Activated CD8-positive, alpha-beta memory T cell treated with anti-CD3 and anti-CD28 coated beads for 48 hours (primary cell): Measurements from ENCODE around the gene WNT6.

Experiments
- DNase-seq, 3 experiments: peaks; one replicate each; pipeline ENCODE4 v3.0.0-alpha.2; 2020; ENCODE audit warnings: low read depth in 2 of 3, low spot score in 2 of 3

Gene WNT6

DNA sequence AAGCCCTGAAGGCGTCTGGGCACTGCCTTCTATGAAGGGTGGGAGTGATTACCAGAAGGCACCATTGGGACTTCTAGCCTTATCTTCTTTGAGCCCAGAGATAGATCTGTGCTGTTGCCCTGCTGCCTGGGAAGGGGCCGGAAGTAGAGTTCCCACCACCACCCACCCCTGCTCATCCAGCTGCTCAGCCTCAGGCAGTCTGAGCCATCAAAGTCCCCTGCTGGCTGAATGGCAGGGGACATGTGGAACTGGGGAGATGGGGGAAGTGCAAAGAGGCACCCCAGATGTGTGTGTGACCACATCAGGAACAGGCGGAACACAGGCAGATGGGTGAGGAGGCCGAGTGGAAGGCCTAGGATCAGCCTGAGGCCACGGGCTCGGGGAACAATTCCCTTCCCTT lies 17.7 kb downstream of the WNT6 start:
- DNase-seq: no peak

DNA sequence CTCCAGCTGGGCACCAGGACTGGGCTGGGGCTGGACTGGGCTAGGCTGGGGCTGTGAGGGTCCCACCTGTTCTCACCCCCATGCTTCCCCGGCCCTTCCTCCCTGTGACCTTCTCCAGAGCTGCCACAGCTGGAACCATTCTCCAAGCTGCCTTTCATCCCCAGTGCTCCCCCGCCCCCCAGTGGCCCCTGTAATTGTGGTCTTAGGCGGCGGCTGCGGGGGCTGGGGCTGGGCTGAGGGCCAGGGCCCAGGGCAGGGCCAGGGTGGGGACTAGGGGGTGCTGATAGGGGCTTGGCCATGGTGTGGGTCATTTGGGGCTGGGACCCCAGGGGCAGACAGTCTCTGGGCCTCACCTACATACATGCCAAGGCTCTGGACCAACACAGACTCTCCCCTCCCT lies 18.3 kb downstream of the WNT6 start:
- DNase-seq: no peak

DNA sequence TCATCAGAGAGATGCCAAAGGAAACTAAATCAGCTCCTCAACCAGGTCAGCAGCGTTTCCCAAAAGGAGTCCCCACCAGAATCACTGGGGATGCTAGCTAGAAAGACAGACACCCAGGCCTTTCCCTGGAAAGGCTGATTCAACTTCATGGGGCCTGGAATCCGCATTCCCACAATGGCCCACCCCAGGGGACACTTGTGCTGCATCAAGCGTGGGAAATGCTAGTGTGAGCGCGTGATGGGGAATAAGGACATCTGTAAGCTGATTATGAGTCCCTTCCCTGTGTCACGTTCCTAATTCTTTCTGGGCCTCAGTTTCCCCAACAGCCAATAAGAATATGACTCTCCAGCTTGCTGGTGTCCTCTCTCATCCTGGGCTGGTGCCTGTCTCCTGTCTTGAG lies 18.9 kb downstream of the WNT6 start:
- no peak for DNase-seq

DNA sequence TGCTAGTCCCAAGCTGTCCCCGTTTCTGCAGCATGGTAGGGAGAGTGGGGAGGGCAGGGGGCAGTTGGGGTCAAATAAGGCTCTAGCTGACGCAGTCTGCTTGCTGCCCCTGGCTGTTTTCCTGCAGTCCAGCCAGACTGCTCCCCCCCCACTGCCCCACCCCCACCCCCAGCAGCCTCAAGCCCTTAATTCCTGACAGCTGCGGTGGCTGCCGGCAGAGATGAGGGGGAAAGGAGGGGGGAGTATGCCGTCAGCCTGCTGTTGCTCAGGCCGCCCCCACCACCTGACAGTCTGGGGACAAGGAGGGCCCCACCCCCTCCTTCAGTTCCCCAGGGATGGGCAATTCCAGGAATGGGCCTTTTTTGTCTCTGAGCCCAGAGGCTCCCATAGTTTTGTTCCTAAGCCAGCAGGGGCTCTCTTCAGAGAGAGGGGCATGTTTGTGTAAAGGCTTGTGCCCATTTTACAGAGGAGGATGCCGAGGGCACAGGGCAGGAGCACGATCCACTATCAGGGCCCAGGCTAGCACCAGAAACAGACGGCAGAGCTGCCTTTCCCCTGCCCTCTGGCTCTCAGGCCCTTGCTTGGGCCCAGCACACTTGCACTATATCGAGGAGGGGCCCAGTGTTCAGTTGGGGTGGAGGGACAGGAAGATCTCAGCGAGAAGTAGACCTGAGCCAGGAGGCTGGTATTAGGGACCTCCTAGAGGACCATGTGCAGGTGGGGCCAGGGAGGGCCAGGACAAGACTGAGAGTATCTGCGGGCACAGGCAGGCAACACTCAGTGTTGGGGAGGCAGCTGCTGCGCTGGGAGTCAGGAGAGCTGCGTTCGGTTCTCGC lies 19.5 kb downstream of the WNT6 start:
- no peak for DNase-seq

DNA sequence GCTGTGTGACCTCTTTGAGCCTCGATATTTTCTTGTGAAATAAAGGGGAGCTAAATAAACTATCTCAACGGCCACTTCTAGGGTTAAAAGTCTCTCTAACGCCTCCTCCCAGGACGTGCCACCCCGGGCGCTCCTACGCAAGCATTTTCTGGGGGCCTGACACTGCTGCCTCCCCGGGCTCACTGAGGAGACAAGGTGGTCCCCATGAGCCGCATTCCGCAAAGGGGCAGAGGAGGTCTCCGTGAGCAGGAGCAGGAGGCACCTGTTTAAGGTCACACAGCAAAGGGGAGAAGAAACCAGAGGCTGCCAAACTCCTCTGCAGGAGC lies 20.1 kb downstream of the WNT6 start:
- DNase-seq: no peak

DNA sequence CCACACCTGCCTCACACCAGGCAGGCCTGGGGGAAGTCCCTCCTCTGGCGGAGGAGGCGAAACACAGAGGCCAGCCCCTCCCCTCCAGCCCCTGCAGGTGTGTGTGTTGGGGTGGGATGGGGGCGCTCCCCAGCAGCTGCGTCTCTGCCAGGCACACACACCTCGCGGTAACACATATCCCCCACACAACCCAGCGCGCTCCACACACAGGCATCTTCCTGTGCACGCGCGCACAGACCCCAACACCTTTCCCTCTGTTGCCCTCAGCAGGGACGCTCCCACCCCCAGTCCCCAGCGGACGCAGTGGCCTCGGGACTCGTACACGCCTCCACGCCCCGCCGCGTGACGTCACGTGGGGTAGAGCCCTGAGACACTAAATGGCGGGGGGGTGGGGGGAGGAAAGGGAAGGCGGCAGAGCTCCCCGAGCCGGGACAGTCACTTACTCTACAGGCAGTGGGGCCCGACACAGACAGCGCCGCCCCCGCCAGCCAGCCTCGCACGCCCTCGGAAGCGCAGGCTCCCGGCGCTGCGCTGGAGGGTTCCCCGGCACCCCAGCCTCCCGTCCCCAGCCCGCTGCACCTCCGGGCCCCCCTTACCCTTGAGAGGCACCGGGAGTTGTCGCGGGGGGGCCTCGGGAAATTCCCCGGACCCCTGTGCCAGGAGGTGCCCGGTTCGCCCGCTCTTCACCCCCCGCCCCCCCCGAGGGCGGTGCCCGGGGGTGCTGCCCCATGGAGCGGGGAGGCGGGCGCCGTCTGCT lies 20.7 kb downstream of the WNT6 start, which contains the start of gene WNT10A:
Gene WNT10A (plus strand): TSS at position 751 of the 757 bp plus-strand sequence. CDS start 144 bp downstream, outside the sequence.
- no peak for DNase-seq

DNA sequence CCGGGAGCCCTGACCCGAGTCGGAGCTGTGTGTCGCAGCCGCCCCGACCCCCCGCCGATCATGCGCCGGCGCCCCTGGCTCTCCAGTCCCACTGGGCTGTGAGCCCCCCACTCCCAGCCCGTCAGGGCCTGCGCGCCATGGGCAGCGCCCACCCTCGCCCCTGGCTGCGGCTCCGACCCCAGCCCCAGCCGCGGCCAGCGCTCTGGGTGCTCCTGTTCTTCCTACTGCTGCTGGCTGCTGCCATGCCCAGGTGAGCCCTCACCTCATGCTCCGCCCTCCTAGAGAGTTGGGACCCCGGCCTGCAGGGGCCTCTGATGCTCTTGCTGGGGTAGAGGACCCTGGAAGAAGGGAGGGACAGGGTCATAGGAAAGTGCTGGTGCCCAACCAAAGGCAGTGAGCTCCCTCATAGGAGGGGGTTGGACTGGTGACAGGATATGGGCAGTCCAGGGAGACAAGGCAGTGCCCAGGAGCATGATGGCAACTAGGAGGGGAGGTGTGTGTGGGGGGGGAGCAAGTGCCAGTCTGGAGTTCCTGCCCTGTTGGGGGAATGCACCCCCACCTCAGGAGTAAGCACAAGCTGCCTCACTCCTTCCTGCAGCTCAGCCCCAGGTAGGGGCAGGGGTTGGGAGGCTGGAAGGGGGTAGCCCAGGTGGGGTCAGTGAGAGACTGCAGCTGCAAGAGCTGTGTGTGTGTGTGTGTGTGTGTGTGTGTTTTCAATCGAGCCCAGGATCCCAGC lies 21.4 kb downstream of the WNT6 start:
- DNase-seq: no peak

DNA sequence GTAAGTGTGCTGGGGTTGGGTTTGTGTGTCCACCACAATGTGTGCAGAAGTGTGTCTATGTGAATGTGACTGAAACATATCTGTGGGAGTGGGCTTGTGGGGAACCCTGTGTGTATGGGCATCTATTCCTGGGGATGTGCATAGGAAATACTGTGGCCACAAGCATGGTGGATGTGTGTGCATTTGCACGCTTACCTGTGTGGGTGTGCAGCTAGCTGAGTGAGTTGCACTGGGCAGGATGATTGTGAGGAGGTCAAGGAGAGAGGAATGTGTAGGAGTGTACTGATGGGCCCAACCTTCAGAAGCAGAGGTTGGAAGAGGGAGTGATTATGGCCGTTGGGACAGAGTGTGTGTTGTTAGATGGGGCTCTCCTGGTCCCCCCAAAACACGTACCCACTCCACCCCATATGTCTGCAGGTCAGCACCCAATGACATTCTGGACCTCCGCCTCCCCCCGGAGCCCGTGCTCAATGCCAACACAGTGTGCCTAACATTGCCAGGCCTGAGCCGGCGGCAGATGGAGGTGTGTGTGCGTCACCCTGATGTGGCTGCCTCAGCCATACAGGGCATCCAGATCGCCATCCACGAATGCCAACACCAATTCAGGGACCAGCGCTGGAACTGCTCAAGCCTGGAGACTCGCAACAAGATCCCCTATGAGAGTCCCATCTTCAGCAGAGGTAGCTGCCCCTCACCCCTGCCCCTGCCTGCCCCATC lies 22.3 kb downstream of the WNT6 start:
- no peak for DNase-seq

DNA sequence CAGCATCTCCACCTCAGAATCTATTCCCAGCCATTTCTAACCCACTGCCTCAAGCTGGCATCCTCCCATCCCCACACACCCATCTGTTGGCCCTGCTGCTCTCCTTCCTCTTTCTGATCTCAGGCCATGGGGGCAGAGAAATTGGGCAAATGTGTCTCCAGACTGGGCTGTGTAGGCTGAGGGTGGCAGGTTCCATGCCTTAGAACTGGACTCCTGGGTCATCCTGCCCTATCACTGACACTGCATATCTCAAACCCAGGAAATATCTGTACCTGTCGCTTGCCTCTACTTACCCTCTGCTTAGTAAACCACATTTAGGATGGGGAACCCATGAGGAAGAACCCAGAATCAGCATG lies 22.8 kb downstream of the WNT6 start:
- no peak for DNase-seq

DNA sequence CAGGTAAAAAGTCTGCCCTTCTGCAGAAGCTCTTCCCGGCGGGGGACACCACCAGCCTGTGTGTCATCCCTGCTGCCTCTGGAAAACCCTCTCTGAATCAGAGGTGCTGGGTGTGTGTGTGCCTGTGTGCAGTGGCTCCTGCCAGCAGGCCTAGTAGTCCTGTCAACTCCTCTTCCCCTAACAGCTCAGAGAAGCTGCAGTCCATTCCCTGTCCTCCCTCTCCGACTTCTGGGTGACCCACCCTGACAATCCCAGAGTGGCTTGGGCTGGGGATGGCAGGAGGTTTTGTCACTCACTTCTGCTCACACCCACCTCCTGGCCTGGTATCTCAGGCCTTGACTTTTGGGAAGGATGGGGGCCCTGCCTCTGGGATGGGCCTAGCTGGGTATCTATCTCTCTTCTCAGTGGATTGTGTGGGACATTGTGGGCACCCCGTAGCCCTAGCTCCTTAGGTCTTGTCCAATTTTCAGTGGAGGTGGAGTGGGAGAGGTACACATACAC lies 23.3 kb downstream of the WNT6 start:
- no peak for DNase-seq

DNA sequence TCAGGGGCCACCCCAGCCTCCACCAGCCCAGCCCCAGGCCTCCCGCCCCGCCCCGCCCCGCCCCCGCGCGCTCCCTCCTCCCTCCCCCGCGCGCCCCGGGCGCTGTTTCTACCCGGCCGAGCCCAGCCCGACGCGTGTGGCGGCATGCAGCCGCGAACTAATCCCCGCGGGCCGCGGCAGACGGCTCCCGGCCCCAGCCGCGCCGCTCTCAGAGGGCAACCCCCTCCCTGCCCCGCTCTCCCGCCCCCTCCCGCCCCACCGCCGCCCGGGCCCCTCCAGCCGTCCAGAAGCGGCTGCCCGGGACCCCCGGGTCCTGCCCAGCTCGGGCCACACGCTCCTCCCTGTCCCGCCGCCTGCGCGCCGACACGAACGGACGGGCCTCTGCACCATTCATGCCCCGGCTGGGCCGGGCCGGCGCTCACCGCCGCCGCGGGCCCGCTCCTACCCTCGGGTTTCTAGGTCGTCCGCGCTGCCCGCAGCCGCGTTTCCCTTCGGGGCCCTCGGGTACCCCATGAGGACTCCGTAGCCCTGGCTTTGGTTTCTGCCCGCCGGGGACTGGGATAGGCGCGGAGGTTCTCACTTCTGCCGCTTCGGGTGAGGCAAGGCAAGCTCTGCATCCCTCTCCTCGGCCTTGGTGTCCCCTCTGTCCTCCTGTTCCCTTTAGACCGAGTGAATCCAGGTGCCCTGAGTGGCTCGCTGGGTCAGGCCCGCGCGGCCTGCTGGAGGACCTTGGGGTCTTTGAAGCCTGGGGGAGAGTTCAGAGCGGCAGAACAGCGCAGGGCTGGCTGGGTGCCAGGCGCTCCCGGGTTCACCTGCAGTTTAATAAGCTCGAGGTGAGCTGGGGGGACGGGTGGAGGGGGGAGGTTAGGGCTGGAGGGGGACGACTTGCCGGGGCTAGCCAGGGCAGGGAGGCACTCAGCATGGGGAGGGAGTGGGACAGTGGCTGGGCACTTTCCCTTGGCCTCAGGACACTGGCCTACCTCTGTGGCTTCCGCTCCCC lies 24.2 kb downstream of the WNT6 start:
- no peak for DNase-seq

DNA sequence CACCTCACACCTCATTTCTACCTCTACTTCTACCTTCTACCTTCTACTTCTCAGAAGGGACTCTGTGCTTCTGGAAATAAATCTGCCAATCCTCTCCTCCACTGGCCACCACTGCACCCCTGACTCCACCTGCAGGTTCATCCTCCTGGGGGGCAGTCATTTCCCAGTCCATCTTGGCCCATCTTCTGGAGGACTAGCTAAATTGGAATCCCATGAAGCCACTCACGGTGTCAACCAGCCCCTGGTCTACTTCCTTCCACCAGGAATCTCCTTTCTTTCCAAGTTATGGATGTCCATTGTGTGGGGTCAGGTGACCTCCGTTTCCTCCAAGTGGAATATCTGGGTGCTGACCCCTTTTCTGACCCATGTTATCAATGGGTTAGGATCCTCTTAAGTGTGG lies 24.9 kb downstream of the WNT6 start:
- DNase-seq: no peak

DNA sequence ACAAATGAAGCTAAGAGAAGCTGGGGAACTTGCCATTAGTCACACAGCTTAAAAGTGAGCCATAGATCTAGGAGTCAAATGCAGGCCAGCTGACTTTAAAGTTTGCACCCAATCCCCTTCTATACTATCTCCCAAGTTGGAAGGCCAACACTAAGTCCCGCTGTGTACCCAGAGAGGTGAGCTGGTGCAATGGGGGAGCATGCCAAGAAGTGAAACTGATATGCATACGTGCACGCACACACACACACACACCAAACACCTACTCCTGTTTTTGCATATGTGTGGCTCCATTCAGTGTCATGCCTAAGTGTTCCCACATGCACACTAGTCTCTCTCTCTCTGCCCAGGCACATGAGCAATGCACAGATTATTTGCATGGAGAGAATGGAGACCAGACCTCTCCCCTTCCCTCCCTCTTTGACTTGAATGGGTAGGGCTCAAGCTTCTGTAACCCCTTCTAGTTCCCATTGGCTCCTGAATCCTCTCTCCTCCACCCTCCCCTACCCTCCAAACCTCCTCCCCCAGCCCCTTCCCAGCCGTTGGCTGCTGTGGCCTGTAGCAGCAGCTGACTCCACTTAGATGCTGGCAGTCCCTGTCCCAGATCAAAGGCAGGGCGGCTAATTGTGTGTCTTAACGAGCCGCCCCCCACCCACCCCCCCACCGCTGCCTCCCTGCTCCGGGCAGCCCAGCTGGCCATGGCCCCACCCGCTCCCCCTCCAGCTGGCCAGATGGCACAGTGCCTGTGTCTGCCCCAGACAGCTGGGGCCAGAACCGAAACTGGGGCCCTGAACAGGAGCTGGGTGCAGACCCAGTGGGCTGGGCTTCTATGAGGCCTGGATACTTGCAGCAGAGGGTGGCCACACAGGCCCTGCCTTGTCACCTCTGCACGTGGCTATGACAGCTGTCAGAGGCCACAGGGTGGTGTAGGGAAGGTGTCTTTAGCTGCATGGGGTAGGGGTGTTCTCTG lies 26.7 kb downstream of the WNT6 start:
- DNase-seq: no peak

DNA sequence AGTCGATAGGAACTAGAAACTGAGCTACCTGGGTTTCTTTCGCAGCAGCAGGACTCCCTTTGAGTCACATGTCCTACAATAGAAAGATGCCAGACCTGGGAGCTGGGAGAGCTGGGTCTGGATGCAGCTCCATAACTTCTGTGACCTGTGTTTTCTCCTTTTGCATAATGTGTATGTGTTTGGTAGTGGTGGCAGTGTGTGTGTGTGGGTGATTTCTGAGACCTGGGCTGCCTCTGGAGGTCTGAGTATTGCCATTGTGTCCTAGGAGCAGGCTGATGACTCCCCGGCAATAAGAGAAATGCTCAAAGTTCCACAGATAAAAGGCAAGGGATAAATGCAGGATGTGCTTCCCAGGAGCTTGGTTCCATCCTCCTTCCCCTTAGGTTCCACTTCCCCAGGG lies 27.5 kb downstream of the WNT6 start:
- DNase-seq: no peak

DNA sequence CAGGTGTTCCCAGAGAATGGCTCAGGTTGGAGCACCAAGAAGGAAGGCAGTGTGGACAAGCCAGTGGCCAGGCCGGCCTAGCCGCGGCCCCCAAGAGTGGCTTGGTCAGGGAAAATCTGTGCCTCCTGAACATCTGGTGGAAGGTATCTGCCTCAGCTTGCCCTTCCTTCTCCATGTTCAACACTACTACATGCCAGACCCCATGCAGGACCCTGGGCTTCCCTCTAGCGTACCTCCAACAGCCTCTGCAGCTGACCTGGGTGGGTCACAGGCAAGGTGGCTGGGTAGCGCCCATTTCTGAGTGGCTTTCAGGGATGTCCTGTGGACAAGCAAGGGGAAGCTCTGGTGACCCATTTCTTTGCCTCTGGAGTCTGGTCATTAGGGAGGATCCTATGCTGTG lies 28.7 kb downstream of the WNT6 start:
- DNase-seq: no peak

DNA sequence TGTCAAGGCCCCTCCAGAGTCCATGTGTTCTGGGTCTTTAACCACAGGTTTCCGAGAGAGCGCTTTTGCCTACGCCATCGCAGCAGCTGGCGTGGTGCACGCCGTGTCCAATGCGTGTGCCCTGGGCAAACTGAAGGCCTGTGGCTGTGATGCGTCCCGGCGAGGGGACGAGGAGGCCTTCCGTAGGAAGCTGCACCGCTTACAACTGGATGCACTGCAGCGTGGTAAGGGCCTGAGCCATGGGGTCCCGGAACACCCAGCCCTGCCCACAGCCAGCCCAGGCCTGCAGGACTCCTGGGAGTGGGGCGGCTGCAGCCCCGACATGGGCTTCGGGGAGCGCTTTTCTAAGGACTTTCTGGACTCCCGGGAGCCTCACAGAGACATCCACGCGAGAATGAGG lies 30.3 kb downstream of the WNT6 start:
- DNase-seq: no peak

DNA sequence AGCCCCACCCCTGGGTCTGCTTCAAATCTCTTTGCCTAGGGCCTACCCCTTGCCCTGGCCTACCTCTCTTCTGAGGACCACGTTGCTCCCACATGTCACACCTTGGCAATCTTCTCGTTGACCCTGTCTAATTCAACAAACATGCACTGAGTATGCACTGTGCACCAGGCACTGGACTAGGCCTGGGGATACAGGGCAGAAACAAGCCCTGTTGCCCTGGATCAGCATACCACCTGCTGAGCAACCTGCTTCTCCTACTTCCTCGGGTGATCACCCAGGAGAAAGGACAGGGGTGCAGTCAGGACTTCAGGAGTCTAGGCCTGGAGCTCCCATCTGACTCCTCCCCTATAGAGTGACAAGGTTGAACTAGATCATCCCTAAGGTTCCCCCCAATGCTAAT lies 30.8 kb downstream of the WNT6 start:
- no peak for DNase-seq

DNA sequence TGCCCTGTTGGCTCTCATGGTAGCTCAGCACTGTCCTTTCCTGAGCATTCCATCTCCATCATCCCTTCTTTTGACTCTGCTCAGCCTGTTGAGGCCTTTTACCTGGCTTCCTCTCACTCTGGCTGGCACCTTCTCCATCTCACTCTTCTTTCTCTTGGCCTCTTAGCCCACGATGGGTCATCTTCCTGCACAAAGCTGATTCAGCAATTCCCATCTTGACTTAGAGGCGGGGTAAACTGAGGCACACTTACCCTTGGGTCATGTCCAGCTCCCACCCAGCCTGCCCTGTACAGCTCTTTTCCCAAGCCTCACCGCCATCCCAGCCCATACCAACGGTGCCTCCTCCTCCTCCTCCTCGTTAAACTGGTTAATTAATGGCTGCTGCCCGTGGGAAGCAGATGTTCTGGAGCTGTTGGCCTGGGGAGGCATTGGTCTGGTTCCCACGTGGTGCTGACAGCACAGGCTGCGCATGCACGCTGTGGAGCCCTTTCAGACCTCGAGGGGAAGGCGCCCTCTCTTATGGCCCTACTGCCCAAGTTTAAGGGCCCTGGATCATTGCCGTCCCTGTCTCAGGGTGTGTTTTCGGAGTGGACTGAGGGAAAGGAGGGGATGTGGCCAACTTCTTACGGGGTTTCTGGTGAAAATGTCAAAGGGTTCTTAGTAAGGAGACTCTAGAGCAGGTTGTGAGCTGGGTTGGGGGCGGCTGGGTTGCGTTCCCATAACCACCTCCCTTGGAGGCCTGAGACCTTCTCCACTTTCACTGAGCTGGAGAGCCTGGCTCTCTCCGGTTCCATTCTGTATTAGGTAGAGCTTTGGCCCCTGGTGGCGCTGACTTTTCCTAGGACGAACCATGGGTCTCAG lies 31.9 kb downstream of the WNT6 start:
- no peak for DNase-seq
